ENCODE data around the gene FXYD6. TPM values are rescaled to one million over a fixed set of nuclear protein-coding genes. Genes with fewer than 3 reads are reported as not detected.

FXYD6 gene
- total RNA-seq, 1 experiment from 2014 or later, result 12.2 TPM

GRCh38 chr11:117924631-117925170 lies 48.2 kb upstream of the FXYD6 start:
- H3K27ac ChIP-seq (ENCODE audit: low read depth, low read length, poor library complexity, severe bottlenecking), result no peak overlapping the region
- intact Hi-C loops (cut with micrococcal nuclease; ENCODE audit: unreplicated experiment), result no loop called here
- TF ChIP-seq CTCF (conservative IDR thresholded peaks at IDR 0.05; ENCODE audit: low read depth, low read length) (no peak), EZH2 (IDR thresholded peaks at IDR 0.05; ENCODE audit: borderline replicate concordance, low read depth, low read length, poor library complexity, severe bottlenecking) (no peak)
- H3K27me3 ChIP-seq (replicated peaks; ENCODE audit: insufficient read depth, low read depth, low read length, poor library complexity), result peaks cover 21% of the 10 kb centered on the region
- no peak for DNase-seq (ENCODE audit: low spot score)
- H3K9me3 ChIP-seq (ENCODE audit: low read depth, low read length, poor library complexity, severe bottlenecking), result no peaks in the 10 kb centered on the region
- ChIA-PET POLR2A (ENCODE audit: low non-redundant PET) (no interaction called here), CTCF (no interaction called here)
- no peaks in the 10 kb centered on the region for H3K36me3 ChIP-seq (ENCODE audit: insufficient read depth, low read length, poor library complexity, severe bottlenecking)
- BruUV-seq (replicated peaks), result no TSS peak
- H3K4me3 ChIP-seq (ENCODE audit: low read depth, low read length, poor library complexity, severe bottlenecking), result no peak overlapping the region
- H3K4me1 ChIP-seq (ENCODE audit: insufficient read depth, low read length, poor library complexity, severe bottlenecking), result no peaks in the 10 kb centered on the region

GRCh38 chr11:117923773-117924172 lies 47.3 kb upstream of the FXYD6 start:
- Histone ChIP-seq H3K27me3 (replicated peaks; ENCODE audit: insufficient read depth, low read depth, low read length, poor library complexity) (peaks cover 20% of the 10 kb centered on the region), H3K9me3 (ENCODE audit: low read depth, low read length, poor library complexity, severe bottlenecking) (no peaks in the 10 kb centered on the region), H3K27ac (ENCODE audit: low read depth, low read length, poor library complexity, severe bottlenecking) (no peak overlapping the region), H3K4me1 (ENCODE audit: insufficient read depth, low read length, poor library complexity, severe bottlenecking) (no peaks in the 10 kb centered on the region), H3K36me3 (ENCODE audit: insufficient read depth, low read length, poor library complexity, severe bottlenecking) (no peaks in the 10 kb centered on the region), H3K4me3 (ENCODE audit: low read depth, low read length, poor library complexity, severe bottlenecking) (no peak overlapping the region)
- POLR2A ChIA-PET (ENCODE audit: low non-redundant PET), result no interaction called here
- DNase-seq (ENCODE audit: low spot score), result no peak
- intact Hi-C loops (cut with micrococcal nuclease; ENCODE audit: unreplicated experiment), result no loop called here
- no TSS peak for BruUV-seq (replicated peaks)
- TF ChIP-seq CTCF (conservative IDR thresholded peaks at IDR 0.05; ENCODE audit: low read depth, low read length) (no peak), EZH2 (IDR thresholded peaks at IDR 0.05; ENCODE audit: borderline replicate concordance, low read depth, low read length, poor library complexity, severe bottlenecking) (no peak)
- CTCF ChIA-PET, result no interaction called here

GRCh38 chr11:117923275-117923674 lies 46.8 kb upstream of the FXYD6 start:
- Histone ChIP-seq H3K4me1 (ENCODE audit: insufficient read depth, low read length, poor library complexity, severe bottlenecking) (no peaks in the 10 kb centered on the region), H3K36me3 (ENCODE audit: insufficient read depth, low read length, poor library complexity, severe bottlenecking) (no peaks in the 10 kb centered on the region), H3K27me3 (replicated peaks; ENCODE audit: insufficient read depth, low read depth, low read length, poor library complexity) (peaks cover 15% of the 10 kb centered on the region), H3K27ac (ENCODE audit: low read depth, low read length, poor library complexity, severe bottlenecking) (no peak overlapping the region), H3K4me3 (ENCODE audit: low read depth, low read length, poor library complexity, severe bottlenecking) (no peak overlapping the region), H3K9me3 (ENCODE audit: low read depth, low read length, poor library complexity, severe bottlenecking) (no peaks in the 10 kb centered on the region)
- CTCF ChIA-PET, result no interaction called here
- no TSS peak for BruUV-seq (replicated peaks)
- no peak for DNase-seq (ENCODE audit: low spot score)
- POLR2A ChIA-PET (ENCODE audit: low non-redundant PET), result no interaction called here
- intact Hi-C loops (cut with micrococcal nuclease; ENCODE audit: unreplicated experiment), result no loop called here
- no peak for TF ChIP-seq EZH2 (IDR thresholded peaks at IDR 0.05; ENCODE audit: borderline replicate concordance, low read depth, low read length, poor library complexity, severe bottlenecking)
- TF ChIP-seq CTCF (conservative IDR thresholded peaks at IDR 0.05; ENCODE audit: low read depth, low read length), result no peak

Data from A673 (cell line).